Neural cell (in vitro differentiated cells): ENCODE data around the gene ZFPM1. TPM values are rescaled to one million over a fixed set of nuclear protein-coding genes. Genes with fewer than 3 reads are reported as not detected.

Experiments used
- H2AFZ ChIP-seq: fragments of 200-600, 300-800 bp; sonication (generic), shearing (Covaris generic); 2 replicates; pipeline ENCODE4 v1.6.0; 2014; ENCODE audit warnings: low read depth, mild to moderate bottlenecking, antibody characterized with exemption, low read length, moderate library complexity
- H3F3A ChIP-seq: fragments of 200-600 bp; shearing (Covaris generic); 2 replicates; pipeline ENCODE4 v1.6.1; 2016; ENCODE audit warnings: mild to moderate bottlenecking, moderate library complexity, mixed read lengths, antibody characterized with exemption, low read length; ENCODE audit not compliant: insufficient read depth, poor library complexity, severe bottlenecking
- H3K27ac ChIP-seq: fragments of 200-600, 300-800 bp; sonication (generic), shearing (Covaris generic); 2 replicates; pipeline ENCODE4 v1.5.1; 2014; ENCODE audit warnings: mild to moderate bottlenecking, low read length, moderate library complexity
- H3K27me3 ChIP-seq: fragments of 300-800, 200-600 bp; sonication (generic), shearing (Covaris generic); 2 replicates; pipeline ENCODE4 v1.6.0; 2014; ENCODE audit warnings: mild to moderate bottlenecking, low read depth, low read length, moderate library complexity; ENCODE audit not compliant: insufficient read depth
- H3K36me3 ChIP-seq: fragments of 300-800, 200-600 bp; sonication (generic), shearing (Covaris generic); 2 replicates; pipeline ENCODE4 v1.5.1; 2014; ENCODE audit warnings: mild to moderate bottlenecking, antibody characterized with exemption, low read length, moderate library complexity; ENCODE audit not compliant: insufficient read depth
- H3K4me2 ChIP-seq: fragments of 300-800, 200-600 bp; sonication (generic), shearing (Covaris generic); 2 replicates; pipeline ENCODE4 v1.6.0; 2014; ENCODE audit warnings: mild to moderate bottlenecking, low read length
- H3K4me3 ChIP-seq: fragments of 300-800, 200-600 bp; sonication (generic), shearing (Covaris generic); 2 replicates; pipeline ENCODE4 v1.5.1; 2014; ENCODE audit warnings: mild to moderate bottlenecking, low read length, moderate library complexity
- H3K79me2 ChIP-seq: fragments of 200-600 bp; shearing (Covaris generic); replicated peaks from 2 replicates; pipeline ENCODE4 v1.6.0; 2014; ENCODE audit warnings: mild to moderate bottlenecking, low read length, moderate library complexity; ENCODE audit not compliant: insufficient read depth
- H3K9ac ChIP-seq: fragments of 300-800, 200-600 bp; sonication (generic), shearing (Covaris generic); 2 replicates; pipeline ENCODE4 v1.6.1; 2016; ENCODE audit warnings: mild to moderate bottlenecking, low read length, mixed read lengths
- H3K9me2 ChIP-seq: fragments of 200-600 bp; shearing (Covaris generic); 2 replicates; pipeline ENCODE4 v1.6.1; 2016; ENCODE audit warnings: mild to moderate bottlenecking, low read length, mixed read lengths; ENCODE audit not compliant: insufficient read depth
- H3K9me3 ChIP-seq: fragments of 200-600, 300-800 bp; sonication (generic), shearing (Covaris generic); 2 replicates; pipeline ENCODE4 v1.6.1; 2016; ENCODE audit warnings: mild to moderate bottlenecking, mixed run types, low read length, moderate library complexity, mixed read lengths
- H4K20me1 ChIP-seq: fragments of 200-600 bp; shearing (Covaris generic); 2 replicates; pipeline ENCODE4 v1.6.1; 2016; ENCODE audit warnings: mild to moderate bottlenecking, mixed run types; ENCODE audit not compliant: insufficient read depth
- EP300 ChIP-seq: fragments of 450-650 bp; conservative IDR thresholded peaks from 2 replicates; pipeline ENCODE4 v1.6.1; 2014; ENCODE audit warnings: antibody characterized with exemption, mild to moderate bottlenecking, moderate library complexity; ENCODE audit not compliant: poor library complexity, severe bottlenecking
- EZH2 ChIP-seq: fragments of 200-600, 300-800 bp; shearing (Covaris generic), sonication (generic); IDR thresholded peaks from 2 replicates; pipeline ENCODE4 v1.6.1; 2014; ENCODE audit warnings: antibody characterized with exemption, low read length, borderline replicate concordance, mild to moderate bottlenecking; ENCODE audit not compliant: insufficient read depth, poor library complexity, severe bottlenecking
- MXI1 ChIP-seq: fragments of 450-650 bp; conservative IDR thresholded peaks from 2 replicates; pipeline ENCODE4 v1.6.1; 2014; ENCODE audit warnings: antibody characterized with exemption, mild to moderate bottlenecking; ENCODE audit not compliant: poor library complexity, severe bottlenecking
- POLR2AphosphoS5 ChIP-seq: IDR thresholded peaks from 2 replicates; pipeline ENCODE4 v1.6.1; 2012
- RAD21 ChIP-seq: fragments of 450-650 bp; conservative IDR thresholded peaks from 2 replicates; pipeline ENCODE4 v1.6.1; 2014; ENCODE audit warnings: antibody characterized with exemption, mild to moderate bottlenecking, moderate library complexity
- SMC3 ChIP-seq: fragments of 450-650 bp; conservative IDR thresholded peaks from 2 replicates; pipeline ENCODE4 v1.6.1; 2014; ENCODE audit warnings: antibody characterized with exemption, mild to moderate bottlenecking, moderate library complexity; ENCODE audit not compliant: poor library complexity
- TAF1 ChIP-seq: IDR thresholded peaks from 2 replicates; pipeline ENCODE4 v1.6.1; 2012; ENCODE audit warnings: low read depth
- polyA plus RNA-seq: library from polyadenylated mRNA; depleted of rRNA; stranded (reverse); fragments of >200 nt; gene quantifications from 2 replicates; pipeline ENCODE4 v1.2.3, GENCODE V29; 2014
- TF ChIP-seq, protein P1 (sequence below): fragments of 450-650 bp; IDR thresholded peaks from 2 replicates; pipeline ENCODE4 v1.5.1; 2014; ENCODE audit warnings: antibody characterized with exemption, mild to moderate bottlenecking, moderate library complexity; ENCODE audit not compliant: poor library complexity, severe bottlenecking
- TF ChIP-seq, protein P2 (sequence below): IDR thresholded peaks from 2 replicates; pipeline ENCODE4 v1.6.1; 2012; ENCODE audit warnings: borderline replicate concordance

Gene ZFPM1
- polyA plus RNA-seq, 1 donor from 2014 or later, result 0.41 TPM

DNA sequence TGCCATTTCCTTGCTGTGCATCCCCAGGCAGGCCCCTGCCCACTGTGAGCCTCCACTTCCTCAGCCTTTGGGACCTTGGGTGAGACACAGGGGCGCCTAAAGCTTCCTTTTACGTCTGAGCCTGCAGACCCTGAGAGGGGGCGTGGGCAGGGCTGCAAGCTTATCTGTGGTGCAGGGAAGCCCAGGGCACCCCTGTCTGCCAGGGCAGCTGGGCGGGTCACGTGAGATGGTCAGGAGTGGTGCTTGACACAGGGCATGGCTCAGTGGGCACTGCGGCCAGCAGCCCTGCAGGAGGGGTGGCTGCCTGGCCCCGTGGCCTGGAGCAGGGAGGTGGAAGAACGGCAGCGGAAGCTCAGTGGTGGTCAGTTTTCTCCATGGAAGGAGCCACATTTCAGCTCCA, 62.3 kb downstream of the ZFPM1 start:
- Histone ChIP-seq H3K27me3 (no peaks in the 10 kb centered on the region), H4K20me1 (no peaks in the 10 kb centered on the region), H3K9ac (no peak overlapping the region), H3K9me3 (no peaks in the 10 kb centered on the region), H3K36me3 (no peaks in the 10 kb centered on the region), H3K4me2 (no peak overlapping the region), H3K4me3 (no peak overlapping the region), H3K79me2 (no peaks in the 10 kb centered on the region), H3K9me2 (no peaks in the 10 kb centered on the region), H2AFZ (no peak overlapping the region), H3F3A (no peaks in the 10 kb centered on the region), H3K27ac (no peak overlapping the region)
- TF ChIP-seq EZH2, result no peak
- TF ChIP-seq TAF1, result no peak
- TF ChIP-seq SMC3, result no peak
- TF ChIP-seq POLR2AphosphoS5, result no peak
- TF ChIP-seq, protein P1, sequence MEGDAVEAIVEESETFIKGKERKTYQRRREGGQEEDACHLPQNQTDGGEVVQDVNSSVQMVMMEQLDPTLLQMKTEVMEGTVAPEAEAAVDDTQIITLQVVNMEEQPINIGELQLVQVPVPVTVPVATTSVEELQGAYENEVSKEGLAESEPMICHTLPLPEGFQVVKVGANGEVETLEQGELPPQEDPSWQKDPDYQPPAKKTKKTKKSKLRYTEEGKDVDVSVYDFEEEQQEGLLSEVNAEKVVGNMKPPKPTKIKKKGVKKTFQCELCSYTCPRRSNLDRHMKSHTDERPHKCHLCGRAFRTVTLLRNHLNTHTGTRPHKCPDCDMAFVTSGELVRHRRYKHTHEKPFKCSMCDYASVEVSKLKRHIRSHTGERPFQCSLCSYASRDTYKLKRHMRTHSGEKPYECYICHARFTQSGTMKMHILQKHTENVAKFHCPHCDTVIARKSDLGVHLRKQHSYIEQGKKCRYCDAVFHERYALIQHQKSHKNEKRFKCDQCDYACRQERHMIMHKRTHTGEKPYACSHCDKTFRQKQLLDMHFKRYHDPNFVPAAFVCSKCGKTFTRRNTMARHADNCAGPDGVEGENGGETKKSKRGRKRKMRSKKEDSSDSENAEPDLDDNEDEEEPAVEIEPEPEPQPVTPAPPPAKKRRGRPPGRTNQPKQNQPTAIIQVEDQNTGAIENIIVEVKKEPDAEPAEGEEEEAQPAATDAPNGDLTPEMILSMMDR, result no peak
- TF ChIP-seq EP300, result no peak
- TF ChIP-seq, protein P2, sequence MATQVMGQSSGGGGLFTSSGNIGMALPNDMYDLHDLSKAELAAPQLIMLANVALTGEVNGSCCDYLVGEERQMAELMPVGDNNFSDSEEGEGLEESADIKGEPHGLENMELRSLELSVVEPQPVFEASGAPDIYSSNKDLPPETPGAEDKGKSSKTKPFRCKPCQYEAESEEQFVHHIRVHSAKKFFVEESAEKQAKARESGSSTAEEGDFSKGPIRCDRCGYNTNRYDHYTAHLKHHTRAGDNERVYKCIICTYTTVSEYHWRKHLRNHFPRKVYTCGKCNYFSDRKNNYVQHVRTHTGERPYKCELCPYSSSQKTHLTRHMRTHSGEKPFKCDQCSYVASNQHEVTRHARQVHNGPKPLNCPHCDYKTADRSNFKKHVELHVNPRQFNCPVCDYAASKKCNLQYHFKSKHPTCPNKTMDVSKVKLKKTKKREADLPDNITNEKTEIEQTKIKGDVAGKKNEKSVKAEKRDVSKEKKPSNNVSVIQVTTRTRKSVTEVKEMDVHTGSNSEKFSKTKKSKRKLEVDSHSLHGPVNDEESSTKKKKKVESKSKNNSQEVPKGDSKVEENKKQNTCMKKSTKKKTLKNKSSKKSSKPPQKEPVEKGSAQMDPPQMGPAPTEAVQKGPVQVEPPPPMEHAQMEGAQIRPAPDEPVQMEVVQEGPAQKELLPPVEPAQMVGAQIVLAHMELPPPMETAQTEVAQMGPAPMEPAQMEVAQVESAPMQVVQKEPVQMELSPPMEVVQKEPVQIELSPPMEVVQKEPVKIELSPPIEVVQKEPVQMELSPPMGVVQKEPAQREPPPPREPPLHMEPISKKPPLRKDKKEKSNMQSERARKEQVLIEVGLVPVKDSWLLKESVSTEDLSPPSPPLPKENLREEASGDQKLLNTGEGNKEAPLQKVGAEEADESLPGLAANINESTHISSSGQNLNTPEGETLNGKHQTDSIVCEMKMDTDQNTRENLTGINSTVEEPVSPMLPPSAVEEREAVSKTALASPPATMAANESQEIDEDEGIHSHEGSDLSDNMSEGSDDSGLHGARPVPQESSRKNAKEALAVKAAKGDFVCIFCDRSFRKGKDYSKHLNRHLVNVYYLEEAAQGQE, result no peak
- no peak for TF ChIP-seq RAD21
- no peak for TF ChIP-seq MXI1

DNA sequence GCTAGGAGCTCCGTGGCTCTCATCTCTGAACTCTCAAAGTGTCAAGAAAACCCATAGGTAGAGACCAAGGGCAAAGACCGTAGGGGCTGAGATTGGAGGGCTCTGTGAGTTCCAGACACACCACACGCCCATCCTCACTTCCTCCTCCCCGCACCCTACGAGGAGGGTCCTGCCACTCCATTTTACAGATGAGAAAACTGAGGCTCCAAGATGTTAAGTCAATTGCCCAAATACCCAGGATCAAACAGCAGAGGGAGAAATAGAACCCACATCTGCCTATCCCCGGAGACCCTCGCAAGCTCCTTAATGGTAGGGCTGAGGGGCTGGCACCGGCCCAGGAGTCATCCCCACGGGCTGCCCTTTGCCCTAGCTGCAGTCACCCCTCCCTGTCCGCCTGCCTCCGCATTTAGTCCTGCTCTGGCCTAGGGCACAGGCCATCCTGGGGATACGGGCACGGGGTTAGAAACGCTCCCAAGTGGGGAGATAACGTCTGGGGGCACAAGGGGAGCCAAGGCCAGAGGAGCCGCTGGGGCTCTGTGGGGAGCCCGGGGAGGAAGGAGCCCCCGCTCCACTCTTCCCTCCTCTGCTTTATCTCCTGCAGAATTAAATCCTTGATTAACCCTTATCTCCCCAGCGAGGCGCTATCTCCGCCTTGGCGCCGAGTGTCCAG, 63.0 kb downstream of the ZFPM1 start:
- Histone ChIP-seq H3K9ac (no peak overlapping the region), H3K27me3 (no peaks in the 10 kb centered on the region), H4K20me1 (no peaks in the 10 kb centered on the region), H3K79me2 (no peaks in the 10 kb centered on the region), H3K27ac (no peak overlapping the region), H3K4me3 (no peak overlapping the region), H3K9me2 (no peaks in the 10 kb centered on the region), H3F3A (no peaks in the 10 kb centered on the region), H3K4me2 (no peak overlapping the region), H3K36me3 (no peaks in the 10 kb centered on the region), H2AFZ (no peak overlapping the region), H3K9me3 (no peaks in the 10 kb centered on the region)
- TF ChIP-seq, protein P1, result no peak
- TF ChIP-seq POLR2AphosphoS5, result no peak
- TF ChIP-seq SMC3, result no peak
- TF ChIP-seq, protein P2, result no peak
- no peak for TF ChIP-seq TAF1
- TF ChIP-seq EZH2, result no peak
- no peak for TF ChIP-seq EP300
- TF ChIP-seq MXI1, result no peak
- no peak for TF ChIP-seq RAD21
